Adipose tissue (tissue), 3 donors: Measurements from ENCODE around the gene C10orf120. TPM values are rescaled to one million over a fixed set of nuclear protein-coding genes. Genes with fewer than 3 reads are reported as not detected.

Source experiments
- polyA plus RNA-seq, 3 donors: library from polyadenylated mRNA; stranded (reverse); fragments of 200-250 nt; gene quantifications; one replicate each; pipeline ENCODE4 v1.2.3, GENCODE V29; 2013
- donor health status: healthy with polysubstance abuse.
- donor health status: Bipolar disorder and iron deficiency.
- donor health status: healthy.

The C10orf120 gene
- polyA plus RNA-seq, 3 donors, result 0.53 TPM; not detected in 2

Other genes with a start within 250 kb of the C10orf120 start
- not detected for gene ARMS2, start 245.2 kb downstream of the C10orf120 start, polyA plus RNA-seq
- gene HTRA1, start 238.3 kb downstream of the C10orf120 start, polyA plus RNA-seq, result 100 to 1,000 TPM in 1 of 3 donors, 10 to 100 TPM in 2; 21.4 to 244 (median 76.1) TPM
- under 1 TPM; 0.03 to 0.63 (median 0.11) TPM for gene DMBT1, start 139.1 kb downstream of the C10orf120 start, polyA plus RNA-seq
- 1,000 to 10,000 TPM in 1 of 3 donors, 1 to 10 TPM in 2; 1.7 to 4,010 (median 2.2) TPM for gene CUZD1, start 146.0 kb upstream of the C10orf120 start, polyA plus RNA-seq
- 10 to 100 TPM in 1 of 3 donors, 1 to 10 TPM in 2; 1.5 to 10.9 (median 1.8) TPM for gene FAM24B, start 179.7 kb upstream of the C10orf120 start, polyA plus RNA-seq
- not detected for gene FAM24A, start 210.8 kb upstream of the C10orf120 start, polyA plus RNA-seq